ENCODE measurements around the gene CDK5RAP2. TPM values are rescaled to one million over a fixed set of nuclear protein-coding genes. Genes with fewer than 3 reads are reported as not detected.

Gene CDK5RAP2
- total RNA-seq, 1 experiment from 2014 or later = 56.4 TPM

DNA sequence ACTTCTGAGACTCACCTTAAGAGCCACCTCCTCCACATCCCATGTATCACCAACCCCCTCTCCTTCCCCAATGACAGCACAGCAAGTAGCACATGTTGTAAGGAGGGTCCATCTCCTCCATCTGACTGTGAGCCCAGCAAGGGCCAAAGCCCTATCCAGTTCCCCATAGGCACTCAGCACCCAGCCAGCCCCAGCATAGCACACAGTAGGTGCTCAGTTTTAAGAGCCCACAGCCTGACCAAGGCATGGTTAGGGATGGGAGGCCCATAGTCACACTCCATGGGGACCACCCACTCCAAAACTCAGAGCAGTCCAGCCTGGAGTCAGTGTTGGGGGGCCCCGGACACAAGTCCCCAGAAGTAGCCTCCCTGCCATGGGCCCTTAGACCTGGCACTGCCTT, 205.7 kb downstream of the CDK5RAP2 start:
- no peak overlapping the region for H2BK12ac ChIP-seq (ENCODE audit: insufficient read length, low read depth, low read length)
- no peak overlapping the region for H3T11ph ChIP-seq (ENCODE audit: low read length)
- H3K27ac ChIP-seq (ENCODE audit: insufficient read length, low read depth, low read length) = no peak overlapping the region
- H3K4me1 ChIP-seq (ENCODE audit: insufficient read depth, low read length) = no peaks in the 10 kb centered on the region
- H3K79me1 ChIP-seq (ENCODE audit: insufficient read depth, low read depth, low read length, poor library complexity, severe bottlenecking) = no peaks in the 10 kb centered on the region
- H3K14ac ChIP-seq (ENCODE audit: insufficient read depth, low read length) = no peak overlapping the region
- H3K4ac ChIP-seq (ENCODE audit: low read depth, low read length) = no peak overlapping the region
- TF ChIP-seq, protein P1, sequence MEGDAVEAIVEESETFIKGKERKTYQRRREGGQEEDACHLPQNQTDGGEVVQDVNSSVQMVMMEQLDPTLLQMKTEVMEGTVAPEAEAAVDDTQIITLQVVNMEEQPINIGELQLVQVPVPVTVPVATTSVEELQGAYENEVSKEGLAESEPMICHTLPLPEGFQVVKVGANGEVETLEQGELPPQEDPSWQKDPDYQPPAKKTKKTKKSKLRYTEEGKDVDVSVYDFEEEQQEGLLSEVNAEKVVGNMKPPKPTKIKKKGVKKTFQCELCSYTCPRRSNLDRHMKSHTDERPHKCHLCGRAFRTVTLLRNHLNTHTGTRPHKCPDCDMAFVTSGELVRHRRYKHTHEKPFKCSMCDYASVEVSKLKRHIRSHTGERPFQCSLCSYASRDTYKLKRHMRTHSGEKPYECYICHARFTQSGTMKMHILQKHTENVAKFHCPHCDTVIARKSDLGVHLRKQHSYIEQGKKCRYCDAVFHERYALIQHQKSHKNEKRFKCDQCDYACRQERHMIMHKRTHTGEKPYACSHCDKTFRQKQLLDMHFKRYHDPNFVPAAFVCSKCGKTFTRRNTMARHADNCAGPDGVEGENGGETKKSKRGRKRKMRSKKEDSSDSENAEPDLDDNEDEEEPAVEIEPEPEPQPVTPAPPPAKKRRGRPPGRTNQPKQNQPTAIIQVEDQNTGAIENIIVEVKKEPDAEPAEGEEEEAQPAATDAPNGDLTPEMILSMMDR (conservative IDR thresholded peaks at IDR 0.05) = no peak
- H2AK5ac ChIP-seq (ENCODE audit: insufficient read length, low read length) = no peak overlapping the region
- no peak overlapping the region for H2BK5ac ChIP-seq (ENCODE audit: insufficient read length, low read length)
- no peak overlapping the region for H3K9ac ChIP-seq (ENCODE audit: extremely low read depth, insufficient read length, low read length)
- H3K4me3 Mint-ChIP-seq = no peak overlapping the region
- no peaks in the 10 kb centered on the region for H3K9me3 ChIP-seq (ENCODE audit: control insufficient read depth, low read depth, low read length)
- DNase-seq = peak; percentile 16
- H3K4me2 ChIP-seq (ENCODE audit: insufficient read depth, insufficient read length, low read length) = no peak overlapping the region
- no peaks in the 10 kb centered on the region for H3K23me2 ChIP-seq (ENCODE audit: insufficient read length, low read depth, low read length, poor library complexity, severe bottlenecking)
- H2BK20ac ChIP-seq (ENCODE audit: low read depth, low read length, poor library complexity, severe bottlenecking) = no peak overlapping the region
- no CpG with 5 or more reads among the region's 1 CpG for WGBS (ENCODE audit: extremely low coverage, insufficient read length, low lambda C conversion rate)
- H4K91ac ChIP-seq (ENCODE audit: insufficient read length, low read depth, low read length) = no peak overlapping the region
- H3K23ac ChIP-seq (ENCODE audit: insufficient read length, low read depth, low read length) = no peak overlapping the region
- no peak overlapping the region for H2BK15ac ChIP-seq (ENCODE audit: low read depth, low read length)
- H4K5ac ChIP-seq (ENCODE audit: insufficient read length, low read depth, low read length) = no peak overlapping the region
- no peaks in the 10 kb centered on the region for H3K27me3 ChIP-seq (ENCODE audit: insufficient read depth, low read length)
- H3K56ac ChIP-seq (ENCODE audit: insufficient read length, low read depth, low read length) = no peak overlapping the region
- no peaks in the 10 kb centered on the region for H3K79me2 ChIP-seq (ENCODE audit: insufficient read depth, low read length)
- peaks cover 4% of the 10 kb centered on the region; the same call in 1 of the 2 replicates for H3K27me3 Mint-ChIP-seq (ENCODE audit: low read depth)
- H4K20me1 ChIP-seq (ENCODE audit: control insufficient read depth, insufficient read depth, insufficient read length) = no peaks in the 10 kb centered on the region
- no peak overlapping the region for H2BK120ac ChIP-seq (ENCODE audit: low read depth, low read length, poor library complexity, severe bottlenecking)
- H3K27ac Mint-ChIP-seq = no peak overlapping the region
- peaks cover 6 to 10% of the 10 kb centered on the region in 2 experiments for H3K9me3 Mint-ChIP-seq
- H3K36me3 Mint-ChIP-seq (ENCODE audit: insufficient read depth in 1 of 3, low read depth in 3 of 3) = peaks cover 2 to 13% (median 3%) of the 10 kb centered on the region in 3 experiments; a peak in 6 of 7 replicates
- peaks cover 6 to 15% of the 10 kb centered on the region in 2 experiments for H3K4me1 Mint-ChIP-seq
- no peak overlapping the region for H2AFZ ChIP-seq (ENCODE audit: low read length)
- no peak overlapping the region for H4K8ac ChIP-seq (replicated peaks; ENCODE audit: insufficient read length, low read depth, low read length)
- no peak overlapping the region for H3K18ac ChIP-seq (ENCODE audit: insufficient read length, low read depth, low read length)

Measured in H9 (cell line).